GM21619 (cell line): ENCODE data around the gene UBE2QL1.
"Not testable (repeated sequence)": the region's sequence is repeated elsewhere in the genome, so short reads cannot be mapped to it uniquely, and the experiment has no call there.

Experiments
- ATAC-seq: cut with Tn5 transposase; IDR thresholded peaks from one replicate; pipeline ENCODE4 v1.9.1; 2021; ENCODE audit not compliant: unreplicated experiment

Gene UBE2QL1

GRCh38 chr5:6495433-6496206, 47.0 kb downstream of the UBE2QL1 start:
- ATAC-seq, result no peak

DNA sequence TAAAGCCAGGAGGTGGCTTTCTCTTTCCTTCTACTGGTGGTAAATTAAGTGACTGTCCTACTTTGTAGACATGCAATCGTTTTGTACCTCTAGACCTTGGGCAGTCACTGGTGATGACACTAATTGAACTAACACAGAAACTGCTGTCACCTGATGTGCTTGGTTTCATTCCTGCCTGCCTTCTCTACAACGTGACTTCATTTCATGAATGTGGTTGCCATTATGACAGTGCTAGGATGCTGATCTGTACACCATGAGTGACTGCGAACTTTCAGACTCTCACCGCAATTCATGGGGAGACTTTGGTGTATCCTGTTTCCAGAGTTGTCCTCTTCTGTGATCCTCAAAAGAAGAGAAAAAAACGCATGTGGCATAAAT, 47.5 kb downstream of the UBE2QL1 start:
- peak; percentile 92 for ATAC-seq

DNA sequence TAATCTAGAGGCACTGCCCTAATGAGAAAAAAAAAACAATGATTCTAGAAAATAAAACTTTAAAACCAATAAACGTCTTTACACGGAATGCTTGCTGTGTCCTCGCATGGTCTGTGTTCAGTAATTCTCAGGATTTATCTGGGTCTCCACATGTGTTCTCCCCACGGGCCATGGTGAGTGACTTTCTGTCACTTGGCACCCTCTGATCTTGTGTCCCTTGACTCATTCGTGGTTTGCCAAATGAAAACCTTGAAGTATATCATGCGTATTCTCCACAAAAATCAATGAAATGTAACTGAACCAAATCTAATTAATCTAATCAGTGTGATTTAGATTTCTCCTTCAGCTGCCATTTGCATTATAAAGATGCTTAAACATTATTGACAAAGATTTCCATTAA, 48.0 kb downstream of the UBE2QL1 start:
- ATAC-seq, result no peak

DNA sequence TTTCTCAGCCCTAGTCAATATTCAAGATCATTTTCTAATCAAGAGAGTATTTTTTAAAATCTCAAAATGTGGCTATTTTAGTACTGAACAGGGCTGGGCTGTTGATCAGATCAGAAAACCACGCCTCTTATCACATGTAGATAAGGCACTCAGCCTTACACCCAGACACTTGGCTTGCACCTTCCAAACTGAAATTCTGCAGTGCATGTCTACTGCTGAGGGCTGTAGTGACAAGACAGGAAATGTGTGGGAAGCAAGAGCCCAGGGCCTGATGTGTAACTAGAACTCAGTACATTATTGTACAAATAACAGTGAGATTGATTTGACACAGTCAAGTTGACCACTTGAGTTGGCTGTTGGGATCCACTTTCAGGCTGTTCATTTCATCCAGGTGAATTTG, 48.6 kb downstream of the UBE2QL1 start:
- no peak for ATAC-seq

- no peak for ATAC-seq
Measured at GRCh38 chr5:6498968-6499367, 50.3 kb downstream of the UBE2QL1 start.

GRCh38 chr5:6501701-6502100, 53.0 kb downstream of the UBE2QL1 start:
- no peak for ATAC-seq

DNA sequence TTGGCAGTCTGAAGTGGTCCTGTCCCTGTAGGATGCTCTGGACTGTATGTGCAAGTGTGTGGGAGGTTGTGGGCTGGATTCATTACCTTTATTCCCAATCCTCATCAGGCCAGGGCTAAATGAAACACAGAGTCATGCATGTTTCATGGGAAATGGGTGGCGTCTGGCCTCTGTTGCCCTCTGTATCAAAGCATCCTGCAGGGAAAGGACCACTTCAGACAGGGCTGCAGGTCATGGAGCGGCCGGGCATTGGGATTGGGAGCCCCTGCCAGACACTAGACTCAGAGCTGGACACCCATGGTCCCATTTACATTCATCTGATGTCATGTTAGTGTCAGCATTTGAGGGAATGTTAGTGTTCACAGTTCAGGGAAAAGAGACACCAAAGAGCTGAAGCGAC, 53.8 kb downstream of the UBE2QL1 start:
- ATAC-seq, result no peak

DNA sequence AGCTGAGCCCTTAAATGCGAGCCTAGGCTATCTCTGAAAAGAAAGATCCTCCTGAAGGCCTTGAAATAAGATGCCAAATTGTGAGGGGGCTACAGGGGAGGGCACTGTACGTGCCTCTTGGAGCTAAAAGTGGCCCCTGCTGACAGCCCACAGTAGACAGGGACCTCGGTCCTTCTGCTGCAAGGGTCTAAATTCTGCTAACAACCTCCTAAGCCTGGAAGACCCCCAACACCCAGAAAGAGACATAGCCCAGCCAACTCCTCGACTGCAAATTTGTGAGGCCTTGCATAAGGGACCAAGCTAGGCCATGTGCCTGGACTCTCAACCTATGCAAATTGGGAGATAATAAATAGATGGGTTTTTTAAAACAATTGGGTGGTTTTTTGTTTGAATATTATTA, 54.7 kb downstream of the UBE2QL1 start:
- ATAC-seq, result no peak

DNA sequence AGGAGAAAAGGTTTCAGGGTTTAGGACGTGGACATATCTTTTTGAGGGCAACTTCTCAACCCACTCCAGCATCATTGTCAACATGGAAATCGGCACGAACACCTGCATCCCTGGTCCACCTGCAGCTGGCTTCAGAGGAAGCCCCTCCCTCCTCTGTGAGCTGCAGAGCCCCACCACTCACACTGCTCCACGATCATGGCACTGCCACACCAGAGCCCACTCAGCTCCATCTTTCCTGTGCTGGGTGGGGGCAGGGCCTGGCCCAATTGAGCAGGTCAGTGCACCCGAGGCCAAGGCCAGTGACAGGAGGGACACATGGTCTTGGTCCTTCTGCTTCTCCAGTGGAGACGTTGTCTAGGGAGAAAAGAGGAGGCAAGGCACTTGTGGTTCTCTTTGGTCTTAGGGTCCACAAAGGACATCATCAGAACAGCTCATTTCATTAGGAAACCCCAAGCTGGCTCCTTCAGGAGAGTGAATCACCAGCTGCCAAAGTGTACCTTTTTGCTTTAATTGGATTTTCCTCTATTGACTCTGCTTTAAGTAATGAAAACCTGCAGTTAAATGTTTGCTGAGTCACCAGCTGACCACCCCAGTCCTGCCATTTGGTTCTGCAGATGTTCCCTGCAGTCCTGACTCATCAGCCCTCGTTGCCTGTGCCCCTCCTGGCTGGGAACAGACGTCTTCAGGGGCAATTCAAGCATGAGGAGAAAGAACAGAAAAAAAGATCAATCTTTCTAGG, 56.2 kb downstream of the UBE2QL1 start:
- ATAC-seq, result no peak

DNA sequence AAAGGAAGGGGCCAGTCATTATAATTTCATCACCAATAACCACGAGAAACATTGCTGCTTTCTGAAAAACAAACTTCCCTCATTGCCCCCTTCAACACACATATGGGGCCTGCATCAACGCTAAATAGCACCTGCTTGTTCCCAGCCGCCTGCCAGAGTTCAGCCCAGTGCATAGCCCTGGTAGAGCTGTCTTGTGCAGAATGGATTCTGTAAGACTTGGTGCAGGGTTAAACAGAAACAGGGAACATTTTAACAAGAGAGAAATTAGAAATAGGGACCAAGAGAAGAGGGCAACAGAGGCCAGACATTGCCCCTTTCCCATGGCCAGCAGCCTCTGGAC, 56.7 kb downstream of the UBE2QL1 start:
- no peak for ATAC-seq

DNA sequence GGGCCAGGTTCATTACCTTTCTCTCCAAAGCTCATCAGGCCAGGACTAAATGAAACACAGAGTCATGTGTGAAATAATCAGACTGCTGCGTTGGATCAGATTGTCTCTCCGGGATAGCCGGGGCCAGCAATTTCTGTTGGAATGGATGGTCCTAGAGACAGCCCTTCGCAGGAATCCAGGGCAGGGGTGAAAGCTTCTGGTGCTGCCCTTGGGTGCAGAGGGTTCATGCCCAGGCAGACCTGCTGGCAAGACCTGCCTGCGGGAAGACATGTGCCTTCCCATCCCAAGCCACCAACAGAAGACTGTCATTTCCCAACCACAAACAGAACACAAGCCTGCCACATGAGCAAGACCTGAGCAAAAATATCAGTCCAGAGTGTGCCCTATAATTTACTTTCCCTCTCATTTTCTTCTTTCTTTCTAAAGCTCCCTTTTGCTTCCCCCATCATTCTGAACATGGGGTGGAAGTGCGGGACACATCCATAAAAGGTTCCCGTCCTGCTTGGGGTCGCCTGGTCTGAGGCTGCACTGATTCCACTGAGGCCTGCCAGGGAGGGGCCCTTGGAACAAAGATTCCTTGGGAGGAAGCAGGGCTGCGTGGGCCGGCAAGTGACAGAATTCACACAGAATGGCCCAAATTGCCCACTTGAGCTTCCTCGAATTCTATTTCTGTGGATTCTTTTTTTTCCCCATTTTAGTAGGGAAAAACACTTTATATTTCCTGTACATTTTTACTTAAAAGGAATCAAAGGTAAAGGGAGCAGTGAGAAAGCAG, 57.3 kb downstream of the UBE2QL1 start:
- no peak for ATAC-seq

GRCh38 chr5:6506611-6507010, 58.0 kb downstream of the UBE2QL1 start:
- ATAC-seq, result no peak

GRCh38 chr5:6508931-6509330, 60.3 kb downstream of the UBE2QL1 start:
- ATAC-seq, result no peak

DNA sequence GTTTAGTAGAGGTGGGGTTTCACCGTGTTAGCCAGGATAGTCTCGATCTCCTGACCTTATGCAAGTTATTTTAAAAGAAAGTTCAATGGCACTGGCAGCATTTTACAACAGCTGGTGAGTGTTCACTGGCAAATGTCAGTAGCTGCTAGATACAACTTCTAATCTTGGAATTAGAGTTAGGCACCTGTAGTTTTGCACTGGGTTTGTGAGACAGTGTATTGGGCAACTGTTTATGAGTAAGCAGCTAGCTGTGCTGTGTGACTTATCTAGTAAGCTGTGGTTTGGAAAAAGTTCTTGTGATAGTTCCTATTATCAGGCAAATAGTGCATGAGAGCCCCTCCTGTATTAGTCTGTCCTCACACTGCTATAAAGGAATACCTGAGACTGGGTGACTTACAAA, 61.5 kb downstream of the UBE2QL1 start:
- no peak for ATAC-seq

DNA sequence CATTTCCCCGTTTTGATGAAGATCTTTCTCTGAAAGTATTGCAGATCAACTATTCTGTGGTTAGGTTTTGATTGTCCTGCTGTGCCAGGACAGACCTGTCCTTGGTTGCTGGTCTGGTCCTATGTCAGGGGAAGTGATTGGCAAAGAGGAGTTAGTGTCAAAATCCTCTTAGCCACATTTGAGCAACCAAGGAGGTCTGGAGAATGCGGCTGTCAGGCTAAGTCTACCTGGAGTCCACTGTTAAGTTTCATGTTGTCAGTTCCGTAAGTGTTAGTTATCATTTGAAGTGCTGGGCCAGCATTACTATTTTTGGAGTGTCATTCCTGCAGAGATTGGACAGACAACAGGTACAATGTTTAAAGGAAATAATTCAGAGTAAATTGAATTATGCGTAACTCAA, 62.3 kb downstream of the UBE2QL1 start:
- ATAC-seq, result no peak

- not testable (repeated sequence) for ATAC-seq
Measured at GRCh38 chr5:6515812-6516211, 67.2 kb downstream of the UBE2QL1 start.

- ATAC-seq, result no peak
Measured at GRCh38 chr5:6516823-6517222, 68.2 kb downstream of the UBE2QL1 start.

- no peak for ATAC-seq
Measured at GRCh38 chr5:6517510-6517909, 68.9 kb downstream of the UBE2QL1 start.

DNA sequence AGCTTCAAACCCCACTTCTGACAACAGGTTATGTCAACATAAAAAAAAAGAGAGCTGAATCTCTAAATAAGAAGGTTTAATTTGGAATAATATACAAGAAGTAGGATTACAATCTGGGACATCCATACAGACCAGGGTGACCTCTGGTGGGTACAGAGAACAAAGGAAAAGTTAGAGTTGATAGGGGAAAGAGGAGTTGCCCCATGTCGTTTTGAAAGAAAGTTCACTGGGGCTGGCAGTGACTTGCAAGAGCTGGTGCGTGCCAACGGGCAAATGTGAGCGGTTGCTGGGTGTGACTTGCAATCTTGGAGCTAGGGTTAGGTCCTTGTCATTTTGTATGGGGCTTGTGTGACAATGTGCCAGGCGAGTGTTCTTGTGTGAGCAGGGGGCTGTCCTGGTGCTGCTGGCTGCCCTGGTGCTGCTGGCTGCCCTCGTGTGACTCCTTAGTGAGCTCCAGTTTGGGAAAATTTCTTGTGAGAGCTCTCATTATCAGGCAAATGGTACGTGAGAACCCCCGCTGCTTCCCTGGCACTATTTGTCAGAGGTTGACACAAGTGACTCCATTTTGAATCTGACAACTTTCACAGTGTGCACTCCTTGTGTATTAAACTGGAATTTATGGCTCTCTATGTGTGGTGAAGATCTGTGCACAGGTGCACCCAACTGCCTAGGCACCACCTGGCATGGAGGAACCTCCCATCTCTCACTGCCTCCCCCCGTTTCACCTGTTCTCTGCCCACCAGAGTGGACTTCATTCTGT, 69.8 kb downstream of the UBE2QL1 start:
- ATAC-seq, result no peak

GRCh38 chr5:6520201-6520600, 71.5 kb downstream of the UBE2QL1 start:
- ATAC-seq, result no peak

GRCh38 chr5:6522331-6522730, 73.7 kb downstream of the UBE2QL1 start:
- no peak for ATAC-seq
